IPS DF 6.9 (cell line): ENCODE measurements around the gene ZNF143.
A peak's percentile ranks its signal among the peaks of the same experiment; 100 is the strongest.
"Not testable (repeated sequence)": the region's sequence is repeated elsewhere in the genome, so short reads cannot be mapped to it uniquely, and the experiment has no call there.

Experiments used
- DNase-seq: peaks from one replicate; pipeline ENCODE4 v3.0.0-alpha.2; 2013; ENCODE audit warnings: low read depth, low spot score
- H3K27ac ChIP-seq: one replicate; pipeline ENCODE4 v1.5.1; 2013; ENCODE audit warnings: low read length, control low read depth
- H3K27me3 ChIP-seq: 2 replicates; pipeline ENCODE4 v1.6.1; 2013; ENCODE audit warnings: mild to moderate bottlenecking, low read length; ENCODE audit not compliant: control insufficient read depth, insufficient read depth
- H3K36me3 ChIP-seq: 2 replicates; pipeline ENCODE4 v1.6.1; 2013; ENCODE audit warnings: low read length; ENCODE audit not compliant: control insufficient read depth, insufficient read depth
- H3K4me1 ChIP-seq: 2 replicates; pipeline ENCODE4 v1.6.1; 2013; ENCODE audit warnings: low read length; ENCODE audit not compliant: control insufficient read depth, insufficient read depth
- H3K4me3 ChIP-seq: 2 replicates; pipeline ENCODE4 v1.5.1; 2013; ENCODE audit warnings: mild to moderate bottlenecking, low read length
- H3K9me3 ChIP-seq: 2 replicates; pipeline ENCODE4 v1.6.1; 2013; ENCODE audit warnings: low read length, inconsistent platforms; ENCODE audit not compliant: control insufficient read depth, insufficient read depth
- WGBS: extraction: QIAGEN DNeasy Blood & Tissue Kit; methylation state at CpG from one replicate; pipeline ENCODE4 v1.1.7; 2013; ENCODE audit warnings: mixed read lengths, missing lambda C conversion rate; ENCODE audit not compliant: insufficient read length, insufficient coverage; 5-methylcytosine and 5-hydroxymethylcytosine counted together

ZNF143 gene

GRCh38 chr11:9460322-9461062 is at the start of gene ZNF143:
Gene ZNF143, plus strand, starts transcription at chr11:9461012. Its CDS starts 10,297 bp downstream, at chr11:9471309.
- Histone ChIP-seq H3K36me3 (no peaks in the 10 kb centered on the region), H3K9me3 (no peaks in the 10 kb centered on the region), H3K4me1 (no peaks in the 10 kb centered on the region), H3K27ac (peak within 1 kb of the TSS; percentile 0), H3K4me3 (peak within 1 kb of the TSS; percentile 76), H3K27me3 (no peaks in the 10 kb centered on the region)
- WGBS, result no CpG with 5 or more reads among the region's 45 CpGs
- DNase-seq, result peak; percentile 100

GRCh38 chr11:9428706-9429105 is 32.1 kb upstream of the ZNF143 start:
- Histone ChIP-seq H3K36me3 (peaks cover 22% of the 10 kb centered on the region), H3K4me1 (no peaks in the 10 kb centered on the region; the same call in 1 of the 2 replicates), H3K27me3 (no peaks in the 10 kb centered on the region), H3K4me3 (no peak overlapping the region), H3K27ac (no peak overlapping the region), H3K9me3 (no peaks in the 10 kb centered on the region)
- no CpG with 5 or more reads among the region's 1 CpG for WGBS
- DNase-seq, result no peak

DNA sequence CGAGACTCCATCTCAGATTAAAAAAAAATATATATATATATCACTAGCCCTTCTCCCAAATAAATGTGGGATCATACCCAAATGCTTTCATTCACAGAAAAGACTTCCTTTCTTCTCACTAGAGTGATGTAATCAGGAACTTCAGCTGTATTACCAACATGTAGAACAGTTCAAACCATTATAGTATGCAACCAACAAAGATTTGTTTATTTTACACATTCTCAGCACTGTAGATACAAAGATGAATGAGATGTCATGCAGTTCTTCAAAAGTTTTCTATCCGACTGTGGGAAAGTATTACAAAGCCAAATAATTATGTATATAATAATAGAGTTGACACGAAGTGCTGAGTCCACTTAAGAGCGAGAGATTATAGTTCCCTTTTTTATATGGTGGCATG is 22.2 kb upstream of the ZNF143 start:
- no peak for DNase-seq
- no peaks in the 10 kb centered on the region for H3K4me1 ChIP-seq
- no peaks in the 10 kb centered on the region for H3K27me3 ChIP-seq
- H3K4me3 ChIP-seq, result no peak overlapping the region
- no CpG with 5 or more reads among the region's 4 CpGs for WGBS
- H3K27ac ChIP-seq, result no peak overlapping the region
- H3K36me3 ChIP-seq, result peaks cover 22% of the 10 kb centered on the region; the same call in 1 of the 2 replicates
- no peaks in the 10 kb centered on the region for H3K9me3 ChIP-seq

DNA sequence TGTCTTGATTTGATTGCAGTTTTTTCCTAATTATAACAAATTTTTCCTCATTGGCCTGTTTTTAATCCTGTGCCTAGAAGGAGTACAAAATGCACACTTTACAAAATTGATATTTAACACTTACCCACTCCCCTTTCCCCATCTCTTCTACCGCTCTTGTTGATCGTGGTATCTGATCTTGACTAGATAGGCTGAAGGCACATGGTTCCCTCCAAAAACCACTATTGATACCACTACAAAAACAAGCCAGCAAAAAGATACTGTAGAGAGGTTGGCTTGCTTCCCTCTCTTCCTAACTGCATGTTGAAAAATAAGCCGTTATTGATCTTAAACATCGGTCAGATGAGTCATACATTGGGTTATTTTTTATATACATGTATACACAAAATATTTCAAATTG is 14.6 kb upstream of the ZNF143 start:
- DNase-seq, result no peak
- WGBS, result no CpG with 5 or more reads among the region's 4 CpGs
- H3K27ac ChIP-seq, result no peak overlapping the region
- no peaks in the 10 kb centered on the region for H3K27me3 ChIP-seq
- H3K4me3 ChIP-seq, result no peak overlapping the region
- H3K9me3 ChIP-seq, result no peaks in the 10 kb centered on the region
- peaks cover 10% of the 10 kb centered on the region; the same call in 1 of the 2 replicates for H3K36me3 ChIP-seq
- H3K4me1 ChIP-seq, result no peaks in the 10 kb centered on the region

DNA sequence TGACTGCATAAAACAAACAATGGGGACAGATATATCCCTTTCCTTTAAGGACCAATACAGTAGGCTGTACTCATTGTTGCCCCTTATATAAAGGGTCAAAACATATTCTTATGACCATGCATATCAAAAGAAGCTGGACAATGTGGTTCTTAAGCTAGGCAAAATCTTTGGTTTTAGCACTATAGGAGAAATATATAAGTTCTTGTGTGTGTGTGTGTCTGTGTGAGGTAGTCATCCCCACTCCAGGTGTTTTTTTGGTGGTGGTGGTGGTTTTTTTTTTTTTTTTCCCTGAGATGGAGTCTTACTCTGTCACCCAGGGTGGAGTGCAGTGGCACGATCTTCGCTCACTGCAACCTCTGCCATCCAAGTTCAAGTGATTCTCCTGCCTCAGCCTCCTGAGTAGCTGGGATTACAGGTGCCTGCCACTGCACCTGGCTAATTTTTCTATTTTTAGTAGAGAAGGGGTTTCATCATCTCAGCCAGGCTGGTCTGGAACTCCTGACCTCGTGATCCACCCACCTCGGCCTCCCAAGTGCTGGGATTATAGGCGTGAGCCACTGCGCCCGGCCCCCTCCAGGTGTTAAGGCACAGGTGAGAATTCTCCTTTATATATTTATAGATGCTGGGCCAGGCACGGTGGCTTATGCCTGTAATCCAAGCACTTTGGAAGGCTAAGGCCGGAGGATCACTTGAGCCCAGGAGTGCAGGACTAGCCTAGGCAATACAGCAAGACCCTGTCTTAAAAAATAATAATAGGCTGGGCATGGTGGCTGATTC is 12.0 kb upstream of the ZNF143 start:
- no peaks in the 10 kb centered on the region for H3K9me3 ChIP-seq
- H3K4me3 ChIP-seq, result no peak overlapping the region
- no peaks in the 10 kb centered on the region for H3K4me1 ChIP-seq
- WGBS, result no CpG with 5 or more reads among the region's 9 CpGs
- H3K27me3 ChIP-seq, result no peaks in the 10 kb centered on the region
- H3K27ac ChIP-seq, result no peak overlapping the region
- DNase-seq, result no peak
- H3K36me3 ChIP-seq, result no peaks in the 10 kb centered on the region

- H3K27ac ChIP-seq, H3K9me3 ChIP-seq, H3K36me3 ChIP-seq, DNase-seq, H3K4me1 ChIP-seq, H3K4me3 ChIP-seq, H3K27me3 ChIP-seq: not testable (repeated sequence)
- no CpG with 5 or more reads among the region's 7 CpGs for WGBS
Observed at GRCh38 chr11:9452023-9452422, 8.8 kb upstream of the ZNF143 start.

GRCh38 chr11:9455722-9456121 is 5.1 kb upstream of the ZNF143 start:
- Histone ChIP-seq H3K4me1 (no peaks in the 10 kb centered on the region), H3K27me3 (no peaks in the 10 kb centered on the region), H3K27ac (no peak overlapping the region), H3K9me3 (no peaks in the 10 kb centered on the region), H3K36me3 (no peaks in the 10 kb centered on the region), H3K4me3 (no peak overlapping the region)
- DNase-seq, result no peak
- no CpG with 5 or more reads among the region's 5 CpGs for WGBS

DNA sequence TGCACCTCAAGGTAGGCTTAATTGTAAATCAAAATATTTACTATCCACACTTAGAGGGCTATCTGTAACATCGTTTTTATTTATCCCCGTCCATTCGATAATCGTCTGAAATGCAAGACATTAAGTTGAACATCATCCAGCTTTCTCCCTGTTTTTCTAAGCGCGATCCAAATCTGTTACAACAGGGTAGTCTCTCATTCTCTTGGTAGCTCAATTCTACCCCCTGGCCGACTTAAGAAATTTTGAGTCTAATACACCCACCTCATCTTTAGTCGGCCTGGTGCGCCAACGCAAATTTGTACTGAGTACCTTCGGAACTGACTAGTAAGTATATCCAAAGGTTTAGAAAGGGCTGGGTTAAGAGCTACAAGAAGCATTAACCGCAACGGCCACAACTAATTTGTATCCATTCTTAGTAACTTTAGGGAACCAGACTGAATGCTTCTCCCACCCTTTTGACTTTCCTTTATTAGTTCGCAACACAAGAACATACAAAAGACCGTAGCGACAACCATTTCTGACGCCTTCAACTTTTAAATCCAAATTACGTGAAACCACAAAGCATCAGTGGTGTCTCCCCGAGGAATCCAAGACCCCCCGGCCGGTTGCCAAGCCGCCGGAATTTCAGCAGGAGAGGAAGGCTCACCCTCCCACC is 1.0 kb upstream of the ZNF143 start:
- no peaks in the 10 kb centered on the region for H3K36me3 ChIP-seq

DNA sequence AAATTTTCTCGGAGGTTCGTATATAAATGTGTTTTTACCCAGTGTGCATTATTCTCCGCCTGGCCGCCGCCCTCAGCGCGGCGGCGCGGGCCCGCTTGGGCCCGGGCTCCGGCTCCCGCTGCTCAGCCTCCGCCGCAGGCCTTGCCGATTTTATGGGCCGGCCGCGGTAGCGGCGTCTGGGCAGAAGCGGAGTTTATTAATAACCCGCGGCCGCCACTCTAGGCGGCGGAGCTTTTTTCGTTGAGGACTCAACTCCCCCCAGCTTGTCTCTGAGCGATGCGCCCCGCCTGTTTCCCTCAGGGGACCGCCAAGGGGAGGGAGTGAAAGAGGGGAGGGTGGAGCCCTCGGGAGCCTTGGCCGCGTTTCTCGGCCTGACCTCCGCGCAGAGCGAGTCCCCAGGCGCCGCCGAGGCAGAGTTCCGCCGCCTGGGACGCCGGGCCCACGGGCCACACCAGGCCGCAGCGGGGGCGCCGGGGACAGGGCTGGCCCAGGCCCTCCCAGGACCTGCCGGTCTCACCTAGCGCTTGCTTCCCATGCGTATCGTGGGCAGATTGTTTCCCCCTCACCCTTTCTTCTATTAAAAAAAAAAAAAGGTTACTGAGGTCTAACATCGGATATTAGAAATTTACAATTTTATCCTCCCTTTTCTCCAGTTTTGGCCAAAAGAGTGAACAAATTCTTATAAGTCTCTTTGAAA is 399 bp downstream of the ZNF143 start:
- no CpG with 5 or more reads among the region's 57 CpGs for WGBS
- H3K4me1 ChIP-seq, result no peaks in the 10 kb centered on the region
- peak overlapping the region; percentile 64; the same call in 1 of the 2 replicates for H3K4me3 ChIP-seq
- no peak overlapping the region for H3K27ac ChIP-seq
- H3K27me3 ChIP-seq, result no peaks in the 10 kb centered on the region
- no peaks in the 10 kb centered on the region for H3K9me3 ChIP-seq
- no peaks in the 10 kb centered on the region for H3K36me3 ChIP-seq
- DNase-seq, result no peak

More for the DNA sequence above, 1.0 kb upstream of the ZNF143 start:
- DNase-seq, result no peak
- Histone ChIP-seq H3K9me3 (no peaks in the 10 kb centered on the region), H3K4me1 (no peaks in the 10 kb centered on the region), H3K4me3 (peak overlapping the region; percentile 76), H3K27me3 (no peaks in the 10 kb centered on the region), H3K27ac (peak overlapping the region; percentile 0)
- WGBS, result no CpG with 5 or more reads among the region's 23 CpGs

- no CpG with 5 or more reads among the region's 10 CpGs for WGBS
- H3K27ac ChIP-seq, result no peak overlapping the region
- H3K4me3 ChIP-seq, result peak overlapping the region; percentile 64; the same call in 1 of the 2 replicates
- no peaks in the 10 kb centered on the region for H3K4me1 ChIP-seq
- no peak for DNase-seq
- H3K27me3 ChIP-seq, result no peaks in the 10 kb centered on the region
- no peaks in the 10 kb centered on the region for H3K36me3 ChIP-seq
- no peaks in the 10 kb centered on the region for H3K9me3 ChIP-seq
Observed at GRCh38 chr11:9461760-9462134, 935 bp downstream of the ZNF143 start.
